Measurements from ENCODE around the gene CEP68.
"Not testable (repeated sequence)": the region's sequence is repeated elsewhere in the genome, so short reads cannot be mapped to it uniquely, and the experiment has no call there.

CEP68 gene

DNA sequence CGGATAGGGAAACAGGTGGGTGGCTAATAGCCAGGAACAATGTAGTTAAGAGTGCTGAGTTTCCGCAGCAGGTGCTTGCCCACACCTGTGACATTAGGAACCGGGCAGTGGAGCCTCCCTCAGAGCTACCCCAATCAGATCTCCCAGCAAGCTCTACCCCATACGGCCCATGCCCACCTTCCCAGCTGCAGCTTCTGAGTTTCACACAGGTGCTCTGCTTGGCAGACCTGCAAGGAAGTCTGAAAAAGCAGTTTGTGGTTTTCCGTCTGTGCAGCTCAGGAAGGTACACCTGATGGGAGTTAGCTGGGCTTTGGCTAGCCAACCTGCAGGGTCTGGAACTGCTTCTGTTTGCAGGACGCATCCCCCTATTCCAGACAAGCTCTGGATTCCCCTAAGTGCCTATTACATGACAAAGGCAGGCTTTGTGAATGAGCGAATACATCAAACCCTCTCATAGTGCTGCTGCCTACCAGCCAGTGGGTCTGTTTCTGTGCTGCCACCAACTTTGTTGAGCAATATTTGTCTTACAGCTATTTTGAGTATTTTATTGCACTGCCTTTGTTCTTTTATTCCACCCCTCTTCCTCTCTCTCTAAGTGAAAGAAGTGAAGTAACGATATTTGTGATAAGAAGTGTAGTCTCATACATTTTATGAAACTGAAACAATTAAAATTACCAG is 24.7 kb upstream of the CEP68 start:
- DNase-seq, result no peak

DNA sequence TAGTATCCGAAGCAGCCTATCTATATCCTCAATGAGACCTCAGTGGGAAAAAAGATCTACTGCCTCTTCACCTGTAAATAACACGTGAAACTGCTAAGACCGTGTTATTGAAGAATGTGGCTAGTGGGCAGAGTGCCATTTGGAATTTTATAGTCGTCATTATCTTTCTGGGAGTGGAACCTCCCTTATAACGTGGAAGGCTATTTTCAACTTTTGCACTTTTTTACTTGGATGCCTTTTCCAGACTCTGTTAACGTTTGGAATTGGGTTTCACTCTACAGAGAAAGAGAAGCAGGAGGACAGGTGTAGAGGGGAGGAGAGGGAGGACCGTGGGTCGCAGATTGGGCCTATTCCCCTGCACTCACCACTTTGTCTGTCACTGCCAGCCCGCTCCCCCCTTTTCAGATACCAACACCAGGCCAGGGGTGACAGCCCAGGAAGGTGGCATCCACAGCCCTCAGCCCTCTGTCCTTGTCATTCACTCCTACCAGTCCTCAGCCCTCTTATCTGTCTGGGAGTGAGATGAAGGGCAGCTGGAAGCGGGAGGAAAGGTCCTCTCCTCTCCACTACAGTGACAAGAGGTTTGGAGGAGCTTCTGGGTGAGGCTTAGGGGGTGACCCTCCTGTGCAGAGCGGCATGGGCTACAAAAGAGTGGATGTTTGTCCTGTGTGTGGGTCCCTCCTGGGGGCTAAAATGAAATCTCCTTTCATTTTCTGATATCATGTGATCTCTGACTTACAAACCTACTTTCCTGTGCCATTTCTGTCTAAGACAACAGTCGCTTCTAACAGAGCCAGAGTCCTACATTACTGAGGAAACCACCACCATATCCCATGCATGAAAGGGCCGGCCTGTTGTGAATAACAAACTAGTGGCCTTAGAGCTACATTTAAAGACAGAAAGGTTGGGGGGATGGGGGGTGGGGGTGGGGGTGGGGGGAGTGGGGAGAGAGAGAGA is 23.9 kb upstream of the CEP68 start:
- no peak for DNase-seq

DNA sequence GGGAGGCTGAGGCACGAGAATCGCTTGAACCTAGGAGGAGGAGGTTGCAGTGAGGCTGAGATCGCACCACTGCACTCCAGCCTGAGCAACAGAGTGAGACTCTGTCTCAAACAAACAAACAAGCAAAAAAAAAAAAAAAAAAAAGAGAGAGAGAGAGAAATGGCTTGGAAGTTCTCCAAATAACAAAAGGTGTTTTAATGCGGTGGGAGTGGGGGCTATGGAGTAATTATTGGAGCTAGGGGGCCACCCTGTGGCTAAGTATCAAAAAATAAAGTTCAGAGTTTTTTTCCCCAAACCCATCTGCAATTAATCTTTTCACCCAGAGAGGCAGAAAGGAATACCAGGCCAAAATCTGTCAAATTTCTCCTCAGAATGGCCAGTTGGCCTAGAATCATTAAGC is 23.0 kb upstream of the CEP68 start:
- peak; percentile 29 for DNase-seq

DNA sequence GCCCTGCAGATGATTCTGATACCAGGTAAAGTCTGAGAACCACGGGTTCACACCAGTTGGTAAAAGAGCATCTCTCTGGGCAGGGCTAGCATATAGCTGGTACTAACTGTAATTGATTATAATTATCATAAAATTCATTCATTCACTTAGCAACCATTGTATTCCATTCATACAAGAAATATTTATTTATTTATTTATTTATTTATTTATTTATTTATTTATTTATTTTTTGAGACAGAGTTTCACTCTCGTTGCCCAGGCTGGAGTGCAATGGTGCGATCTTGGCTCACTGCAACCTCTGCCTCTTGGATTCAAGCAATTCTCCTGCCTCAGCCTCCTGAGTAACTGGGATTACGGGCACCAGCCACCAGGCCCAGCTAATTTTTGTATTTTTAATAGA is 22.5 kb upstream of the CEP68 start:
- not testable (repeated sequence) for DNase-seq

DNA sequence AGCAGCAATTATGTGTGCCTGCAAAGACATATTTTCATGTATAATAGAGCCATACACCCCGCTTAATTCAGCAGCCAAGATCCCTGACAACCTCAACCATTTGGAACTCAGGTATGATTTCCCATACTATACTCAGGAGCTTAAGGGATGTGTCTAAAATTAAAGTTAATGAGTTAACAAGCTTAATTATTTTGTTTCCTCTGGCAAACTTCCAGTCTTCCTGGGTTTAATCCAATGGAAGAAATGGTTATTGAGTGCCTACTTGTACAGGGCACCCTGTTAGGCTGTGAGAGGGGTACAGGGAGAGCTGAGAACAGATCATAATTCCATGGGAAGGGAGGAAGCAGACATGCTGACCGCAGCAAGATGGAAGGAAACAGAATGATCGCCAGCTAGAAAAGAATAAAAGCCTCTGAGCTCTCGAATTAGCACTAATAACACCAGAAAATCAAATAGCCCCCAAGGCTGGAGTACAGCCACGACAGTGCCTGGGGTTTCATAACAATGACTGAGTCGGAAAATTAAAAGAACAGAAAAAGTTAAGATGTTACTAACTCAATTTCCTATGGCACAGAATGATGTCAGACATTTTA is 20.8 kb upstream of the CEP68 start:
- no peak for DNase-seq

DNA sequence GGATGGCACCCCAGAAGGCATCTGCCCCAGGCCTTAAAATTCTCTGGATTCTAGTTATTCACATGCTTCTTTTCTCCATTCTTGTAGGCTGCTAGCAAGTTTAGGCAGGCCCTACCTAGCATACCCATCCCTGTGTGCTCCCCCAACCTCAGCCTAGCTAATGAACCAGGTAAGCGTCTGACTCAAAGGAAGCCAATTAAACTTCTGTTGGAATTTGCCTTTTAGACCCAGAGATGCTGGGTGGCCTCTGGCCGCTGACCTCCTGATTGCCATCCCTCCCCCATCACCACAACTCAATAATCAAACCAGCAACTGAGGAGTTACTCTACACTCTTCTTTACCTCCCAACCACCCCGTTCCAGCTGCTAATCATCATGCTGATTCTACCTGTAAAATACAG is 19.0 kb upstream of the CEP68 start:
- DNase-seq, result no peak

DNA sequence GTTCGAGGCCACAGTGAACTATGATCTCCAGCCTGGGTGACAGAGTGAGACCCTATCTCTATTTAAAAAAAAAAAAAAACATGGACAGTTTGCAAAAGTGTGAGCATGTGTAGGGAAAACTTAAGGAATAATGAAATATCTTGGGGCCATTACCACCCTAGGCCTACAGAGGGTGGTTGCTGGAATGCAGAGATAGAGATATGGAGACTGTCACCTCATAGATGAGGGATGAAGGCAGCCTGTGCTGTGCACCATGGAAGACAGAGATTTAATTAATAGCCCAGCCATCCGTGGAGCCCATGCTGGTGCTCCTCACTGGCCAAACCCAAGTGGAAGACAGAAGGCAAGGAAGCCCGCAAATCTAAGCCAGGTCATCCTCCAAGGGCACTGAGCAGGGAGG is 16.6 kb upstream of the CEP68 start:
- DNase-seq, result no peak

DNA sequence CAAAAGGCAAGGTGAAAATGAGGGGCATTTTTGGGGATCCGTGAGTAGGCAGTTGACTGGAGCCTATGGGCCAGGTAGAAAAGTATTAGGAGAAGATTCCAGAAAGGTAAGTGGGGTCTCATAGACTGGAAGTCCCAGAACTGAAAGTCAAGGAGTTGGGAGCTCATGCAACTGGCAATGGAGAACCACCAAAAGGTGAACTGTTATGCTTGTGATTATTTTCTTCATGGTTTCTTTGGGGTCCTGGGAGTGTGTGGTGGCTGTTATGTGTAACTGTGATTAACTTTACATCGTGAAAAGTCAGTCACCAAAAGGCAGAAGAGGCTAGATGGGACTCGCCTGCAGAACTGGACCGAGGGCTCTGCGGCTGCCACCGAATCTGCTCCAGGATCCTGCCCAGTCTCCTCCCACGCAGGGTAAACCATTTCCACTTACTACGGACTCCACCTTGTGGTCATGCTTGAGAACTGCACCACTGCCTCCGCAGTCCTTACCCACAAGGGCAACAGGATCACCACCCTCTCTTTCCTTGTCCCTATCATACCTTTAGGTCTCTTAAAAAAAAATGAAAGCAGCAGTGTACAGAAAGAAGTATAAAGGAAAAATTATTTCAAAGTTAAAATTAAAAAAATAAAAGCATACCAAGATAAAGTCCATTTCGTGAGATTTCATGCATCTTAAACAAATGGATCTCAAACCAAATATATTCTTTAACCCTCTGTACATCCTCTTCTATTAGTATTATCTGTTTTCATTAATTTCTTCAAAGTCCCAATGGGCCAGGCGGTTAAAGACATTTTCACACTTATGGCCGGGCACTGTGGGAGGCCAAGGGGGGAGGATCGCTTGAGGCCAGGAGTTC is 15.6 kb upstream of the CEP68 start:
- DNase-seq, result peak; percentile 79

DNA sequence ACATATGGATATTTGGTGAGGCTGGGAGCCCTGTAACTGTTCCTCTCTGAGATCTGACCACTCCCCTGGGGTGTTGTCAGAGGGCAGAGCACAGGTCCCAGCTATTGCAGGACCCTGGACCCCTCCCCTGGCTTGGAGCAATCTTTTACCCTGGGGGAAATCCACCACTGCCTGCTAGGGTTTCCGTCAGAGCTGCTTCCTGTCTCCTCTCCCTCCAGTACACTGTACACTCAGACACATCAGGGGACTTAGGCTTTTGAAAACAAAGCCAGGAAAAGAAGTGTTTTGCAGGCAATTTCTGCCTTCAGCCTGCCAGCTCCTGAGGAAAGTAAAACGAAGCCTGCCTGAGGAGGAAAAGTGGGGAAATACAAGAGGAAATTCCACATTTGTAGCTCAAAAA is 13.2 kb upstream of the CEP68 start:
- no peak for DNase-seq

DNA sequence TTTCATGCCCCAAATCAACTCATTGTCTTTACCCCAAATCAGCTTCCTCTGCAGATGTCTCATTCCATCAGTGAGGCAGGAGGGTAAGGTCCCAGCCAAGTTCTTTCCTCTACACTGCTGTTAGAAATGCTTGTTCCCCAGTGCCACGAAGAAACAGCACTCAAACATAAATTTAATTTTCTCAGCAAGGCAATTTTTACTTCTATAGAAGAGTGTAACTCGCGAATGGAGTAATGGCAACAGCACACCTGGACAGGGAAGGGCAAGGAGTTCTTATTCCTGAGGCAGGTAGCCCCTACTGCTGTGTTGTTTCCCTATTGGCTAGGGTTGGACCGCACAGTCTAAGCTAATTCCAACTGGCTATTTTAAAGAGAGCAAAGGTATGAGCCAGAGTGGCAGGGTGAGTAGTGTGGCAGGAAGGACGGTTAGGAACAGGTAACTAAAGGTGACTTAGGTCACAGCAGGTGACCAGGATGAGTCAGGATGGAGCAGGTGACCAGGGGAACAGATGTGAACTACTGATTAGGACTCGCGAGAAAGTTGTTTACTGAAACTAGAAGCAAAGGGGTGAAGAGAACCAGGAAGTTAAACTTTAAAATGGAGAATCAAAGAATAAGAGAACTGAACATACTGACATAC is 12.0 kb upstream of the CEP68 start:
- no peak for DNase-seq

DNA sequence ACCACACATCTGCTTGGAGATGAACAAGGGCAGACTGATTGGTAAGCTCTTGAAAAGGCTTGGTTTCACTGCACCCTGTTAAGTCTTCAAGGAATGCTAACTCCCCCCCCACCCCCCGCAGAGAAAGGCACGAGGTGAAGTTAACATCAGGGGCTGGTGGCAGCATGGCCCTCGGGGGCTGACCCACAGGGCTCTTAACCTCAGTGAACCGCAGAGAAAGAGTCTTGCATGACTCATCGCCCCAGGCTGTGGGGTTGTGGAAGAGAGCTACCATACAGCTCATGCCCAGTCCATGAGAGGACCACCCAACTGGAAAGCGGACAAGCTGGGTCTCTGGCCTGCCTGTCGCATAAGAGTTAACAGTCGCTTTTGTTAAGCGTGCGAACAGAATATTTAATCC is 10.6 kb upstream of the CEP68 start:
- DNase-seq, result peak; percentile 90

DNA sequence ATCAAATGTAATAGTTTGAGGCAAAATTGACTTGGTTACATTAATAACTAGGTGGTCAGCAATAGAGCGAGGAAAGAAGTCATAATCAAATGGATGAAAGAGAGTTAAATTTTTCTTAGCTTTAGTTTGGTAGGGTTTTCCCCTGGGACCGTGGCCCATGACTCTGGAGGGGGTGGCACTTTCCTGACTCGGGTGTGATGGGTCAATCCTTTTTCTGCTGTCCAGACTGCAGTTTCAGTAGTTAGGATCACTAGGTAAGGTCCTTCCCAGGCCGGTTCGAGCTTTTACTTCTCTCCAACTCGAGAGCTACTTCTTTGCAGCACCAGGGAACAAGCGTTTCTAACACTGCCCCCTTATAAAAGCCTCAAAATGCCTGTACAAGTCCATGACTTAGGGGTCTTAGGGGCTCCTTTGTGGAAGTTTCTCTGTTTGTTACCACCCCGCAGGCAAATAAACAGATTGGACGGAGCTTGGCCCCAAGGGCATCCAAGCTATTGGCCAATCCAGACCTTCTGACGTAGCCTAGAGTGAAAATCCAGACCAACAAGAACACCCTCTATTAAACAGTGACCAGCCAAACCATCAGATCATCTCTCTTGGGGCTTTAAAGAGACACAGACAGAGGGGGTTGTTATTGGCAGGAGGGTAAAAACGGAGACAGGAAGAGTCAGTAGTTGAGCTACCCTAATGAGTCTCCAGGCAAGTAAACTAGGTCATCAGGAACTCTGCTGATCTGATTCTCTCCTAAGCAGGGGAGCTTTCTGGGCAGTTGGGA is 9.4 kb upstream of the CEP68 start:
- no peak for DNase-seq

DNA sequence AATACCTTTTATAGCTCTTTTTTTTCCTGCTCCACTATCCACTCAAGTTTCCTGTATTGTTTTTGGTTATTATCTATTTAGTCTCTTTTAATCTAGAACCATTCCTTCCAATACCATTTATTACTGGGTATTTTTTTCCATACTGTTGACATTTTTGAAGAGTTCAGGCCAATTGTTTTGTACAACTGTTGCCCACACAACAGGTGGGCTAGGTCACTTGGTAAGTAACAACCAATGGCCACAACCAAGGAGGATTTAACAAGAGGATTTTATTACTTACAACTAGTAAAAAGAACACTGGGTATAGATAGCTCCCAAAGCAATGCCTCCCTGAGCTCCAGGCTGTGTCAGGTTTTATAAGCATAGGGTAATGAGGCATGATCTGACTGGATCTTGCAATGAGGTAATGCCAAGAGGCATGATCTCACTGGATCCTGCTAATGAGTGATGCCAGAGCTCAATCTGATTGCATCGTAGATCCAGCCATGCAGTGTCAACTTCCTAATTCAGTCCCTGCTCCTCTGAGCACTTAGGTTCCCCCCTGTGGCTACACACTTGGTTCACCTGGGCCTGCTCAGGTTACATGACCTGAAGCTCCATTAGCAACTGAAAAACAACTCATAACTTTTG is 7.1 kb upstream of the CEP68 start:
- no peak for DNase-seq

DNA sequence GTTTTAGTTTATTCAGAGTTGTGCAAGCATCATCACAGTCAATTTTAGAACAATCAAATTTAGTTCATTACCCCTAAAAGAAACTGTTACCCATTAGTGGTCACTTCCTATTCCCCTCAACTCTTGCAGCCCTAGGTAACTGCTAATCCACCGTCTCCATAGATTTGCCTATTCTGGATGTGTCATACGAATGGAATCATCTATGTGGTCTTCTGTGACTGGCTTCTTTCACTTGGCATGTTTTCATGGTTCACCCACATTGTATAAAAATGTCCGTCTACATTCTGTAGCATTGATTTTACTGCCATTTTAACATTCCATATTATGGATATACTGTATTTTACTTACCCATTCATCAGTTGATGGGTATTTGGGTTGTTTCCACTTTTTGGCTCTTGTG is 5.3 kb upstream of the CEP68 start:
- DNase-seq, result peak; percentile 73

DNA sequence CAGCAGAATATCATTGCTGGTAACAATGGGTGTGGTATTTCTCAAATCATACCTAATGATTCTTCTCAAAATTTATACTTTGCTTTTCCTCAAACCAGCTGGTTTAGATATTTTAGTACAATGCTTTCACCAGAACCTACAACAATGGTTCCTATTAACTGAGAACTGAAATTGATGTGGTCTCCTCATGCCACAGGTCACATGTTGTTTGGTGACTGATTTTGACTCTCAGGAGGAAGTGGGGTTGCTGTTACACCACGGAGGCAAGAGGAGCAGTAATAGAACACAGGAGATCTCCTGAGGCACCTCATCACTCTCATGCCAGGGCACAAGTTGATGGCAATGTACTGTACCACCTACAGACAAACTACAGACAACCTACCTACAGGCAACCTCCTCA is 3.0 kb upstream of the CEP68 start:
- DNase-seq, result no peak

DNA sequence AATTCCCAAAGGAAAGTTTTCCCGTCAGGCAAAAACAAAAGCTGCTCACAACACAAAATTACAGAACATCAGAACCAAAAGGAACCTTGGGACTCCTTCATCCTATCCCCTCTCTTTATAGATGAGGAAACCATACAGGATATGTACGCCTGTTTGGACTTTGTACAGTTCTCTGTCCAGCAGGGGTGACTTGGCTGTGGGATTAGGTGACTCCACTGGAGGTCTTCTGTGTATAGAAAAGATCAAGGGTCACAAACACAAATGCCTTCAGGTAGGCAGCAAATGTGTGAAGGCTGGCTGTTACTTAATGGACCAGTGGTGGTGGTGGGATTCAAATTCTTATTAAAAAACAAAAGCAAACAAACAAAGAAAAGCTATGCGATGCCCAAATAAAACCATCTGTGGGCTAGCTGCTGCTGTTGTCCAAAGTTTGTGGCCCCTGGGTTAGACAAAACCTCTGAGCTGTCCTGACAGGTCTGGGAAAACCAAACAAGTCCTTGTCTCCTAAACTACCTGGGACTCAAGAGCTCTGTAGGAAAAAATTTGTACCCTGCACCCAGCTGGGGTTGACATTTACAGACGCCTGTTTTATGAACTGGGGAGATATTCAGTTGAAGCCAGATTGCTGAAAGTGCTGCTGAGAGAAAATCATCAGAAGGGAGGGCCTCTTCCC is 1.3 kb upstream of the CEP68 start:
- DNase-seq, result no peak

DNA sequence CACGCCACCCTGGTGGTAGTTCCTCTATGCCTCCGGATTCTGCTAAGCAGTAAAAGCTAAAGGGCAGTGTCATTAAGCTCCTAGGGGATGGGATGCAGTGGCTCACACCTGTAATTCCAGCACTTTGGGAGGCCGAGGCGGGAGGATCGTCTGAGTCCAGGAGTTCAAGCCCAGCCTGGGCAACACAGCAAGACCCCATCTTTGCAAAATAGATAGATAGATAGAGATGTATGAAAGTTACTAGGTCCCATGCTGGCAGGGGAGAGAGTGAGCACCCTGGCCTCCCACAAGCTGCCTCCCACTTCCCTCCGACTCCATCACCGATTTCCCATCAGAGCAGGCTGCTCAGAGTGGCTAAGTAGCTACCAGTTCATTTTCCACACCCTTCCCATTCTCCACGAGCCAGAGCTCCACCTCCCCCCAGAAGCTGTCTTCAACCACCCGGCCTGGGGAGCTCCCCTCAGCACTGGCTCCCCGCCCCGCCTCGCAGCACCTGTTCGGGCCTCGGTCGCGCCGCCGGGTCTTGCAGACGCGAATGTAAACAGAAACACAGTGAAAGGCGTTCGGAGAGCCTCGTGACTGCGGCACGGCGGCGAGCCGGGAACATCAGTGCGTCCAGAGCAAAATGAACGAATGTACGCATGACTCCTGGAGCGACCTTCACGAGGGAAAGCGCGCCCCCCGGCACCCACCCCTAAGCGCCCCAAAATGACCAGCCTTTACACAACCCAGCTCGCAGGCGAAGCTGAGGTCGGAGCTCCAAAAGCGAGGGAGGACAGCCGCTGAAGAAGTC is 598 bp upstream of the CEP68 start:
- DNase-seq, result no peak

DNA sequence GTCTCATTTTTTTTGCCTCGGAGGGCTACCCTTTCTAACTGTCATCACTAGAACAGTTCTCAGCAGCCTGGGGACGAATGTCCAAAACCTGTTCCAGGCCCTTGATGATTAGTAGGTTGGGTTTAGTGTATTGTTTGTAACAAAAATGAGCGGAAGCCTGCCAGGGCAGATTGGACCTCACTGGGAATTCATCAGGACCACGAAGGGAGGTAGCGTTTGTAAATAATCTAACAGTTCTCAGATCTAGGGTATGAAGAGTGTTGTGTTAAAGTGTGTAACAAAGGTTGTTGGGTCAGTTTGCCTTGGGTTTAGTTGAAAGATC is 799 bp downstream of the CEP68 start:
- no peak for DNase-seq

DNA sequence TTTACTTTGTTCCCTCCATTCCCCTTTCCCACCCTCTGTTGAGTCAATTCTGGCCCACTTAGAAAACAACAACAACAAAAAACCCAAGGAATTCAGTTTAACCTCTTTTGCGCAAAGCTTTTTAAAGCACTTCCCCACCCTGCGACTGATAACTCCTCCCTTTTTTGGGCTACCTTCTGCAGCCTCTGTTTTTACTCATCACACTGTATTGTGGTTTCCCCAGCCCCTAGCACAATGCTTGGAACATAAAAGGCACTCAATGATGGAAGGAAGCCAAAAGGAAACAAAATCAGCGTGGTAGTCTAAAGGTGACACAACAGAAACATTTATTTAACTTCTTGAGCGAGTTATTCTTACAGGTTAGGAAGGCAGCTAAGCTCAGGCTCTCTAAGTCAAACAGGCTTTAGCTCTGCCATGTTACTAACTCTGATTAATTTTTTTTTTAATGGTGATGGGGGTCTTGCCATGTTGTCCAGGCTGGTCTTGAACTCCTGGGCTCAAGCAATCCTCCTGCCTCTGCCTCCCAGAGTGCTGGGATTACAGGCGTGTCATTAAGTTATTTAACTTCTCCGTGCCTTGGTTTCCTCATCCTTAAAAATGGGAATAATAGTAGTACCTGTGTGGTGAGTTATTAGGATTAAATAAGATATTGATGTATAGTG is 1.3 kb downstream of the CEP68 start:
- DNase-seq, result peak; percentile 37
